RWPE2 (cell line): ENCODE results near the gene FAM163A.

Experiments
- ATAC-seq: fragments of 200-7000 bp; cut with Tn5 transposase; 3 replicates; pipeline ENCODE4 v1.9.1; 2021; ENCODE audit warnings: low read depth
- DNase-seq: peaks from one replicate; pipeline ENCODE4 v3.0.0-alpha.2; 2020; ENCODE audit warnings: low spot score
- H3K27ac ChIP-seq: fragments of 450-650 bp; 2 replicates; pipeline ENCODE4 v1.5.1; 2017; ENCODE audit warnings: mild to moderate bottlenecking; ENCODE audit not compliant: poor library complexity, severe bottlenecking
- H3K27me3 ChIP-seq: fragments of 250-450 bp; sonication (Bioruptor Pico); 2 replicates; pipeline ENCODE4 v1.5.1; 2021; ENCODE audit warnings: mild to moderate bottlenecking, moderate library complexity; ENCODE audit not compliant: insufficient read depth, poor library complexity, severe bottlenecking
- H3K36me3 ChIP-seq: fragments of 250-450 bp; sonication (Bioruptor Pico); 2 replicates; pipeline ENCODE4 v1.5.1; 2020; ENCODE audit warnings: low read depth, mild to moderate bottlenecking, moderate library complexity
- H3K4me1 ChIP-seq: fragments of 250-450 bp; sonication (Bioruptor Pico); 2 replicates; pipeline ENCODE4 v1.5.1; 2021; ENCODE audit warnings: mild to moderate bottlenecking, moderate library complexity; ENCODE audit not compliant: insufficient read depth, poor library complexity, severe bottlenecking
- H3K4me3 ChIP-seq: fragments of 250-450 bp; sonication (Bioruptor Pico); 2 replicates; pipeline ENCODE4 v1.5.1; 2021; ENCODE audit warnings: mild to moderate bottlenecking, moderate library complexity; ENCODE audit not compliant: severe bottlenecking
- H3K9me3 ChIP-seq: fragments of 250-450 bp; sonication (Bioruptor Pico); 2 replicates; pipeline ENCODE4 v1.5.1; 2021; ENCODE audit warnings: mild to moderate bottlenecking, moderate library complexity; ENCODE audit not compliant: severe bottlenecking
- TF ChIP-seq, protein P1 (sequence below): fragments of 450-650 bp; IDR thresholded peaks from one replicate; pipeline ENCODE4 v1.5.1; 2017; ENCODE audit warnings: mild to moderate bottlenecking, moderate library complexity; ENCODE audit not compliant: poor library complexity, severe bottlenecking

Gene FAM163A

DNA sequence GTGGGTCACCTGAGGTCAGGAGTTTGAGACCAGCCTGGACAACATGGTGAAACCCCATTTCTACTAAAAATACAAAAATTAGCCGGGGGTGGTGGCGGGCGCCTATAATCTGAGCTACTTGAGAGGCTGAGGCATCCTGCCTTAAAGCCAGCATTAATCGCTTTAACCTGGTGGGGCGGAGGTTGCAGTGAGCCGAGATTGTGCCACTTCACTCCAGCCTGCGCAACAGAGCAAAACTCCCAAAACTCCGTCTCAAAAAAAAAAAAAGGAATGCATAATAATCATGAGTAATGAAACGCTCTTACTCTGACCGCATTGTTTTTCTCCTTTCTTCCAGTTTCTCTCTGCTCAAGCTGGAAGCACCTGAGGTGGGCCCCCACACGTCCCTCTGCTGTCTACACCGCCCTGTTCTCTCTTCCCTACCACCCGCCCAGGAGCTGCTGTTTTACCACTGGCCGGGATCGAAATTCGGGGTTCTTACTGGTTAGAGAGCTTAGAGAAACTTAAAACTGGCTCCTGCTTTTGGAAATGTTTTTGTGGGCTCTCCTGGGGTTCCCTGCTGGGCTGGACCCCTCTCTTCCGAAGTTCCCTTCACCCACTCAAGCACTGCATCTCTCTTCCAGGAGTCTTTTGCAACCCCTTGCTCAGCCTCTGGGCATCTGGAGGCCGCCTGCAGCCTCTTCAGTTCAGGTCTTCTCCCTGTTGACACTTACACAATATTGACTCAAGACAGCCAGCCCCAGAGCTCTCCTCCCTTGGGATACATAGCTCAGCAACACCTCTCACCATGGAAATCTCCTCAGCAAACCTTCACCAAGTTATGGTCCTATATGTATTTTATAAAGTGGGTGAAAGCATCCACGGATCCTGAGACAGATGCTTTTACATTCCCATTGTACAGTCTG lies 62.5 kb downstream of the FAM163A start:
- DNase-seq: no peak

DNA sequence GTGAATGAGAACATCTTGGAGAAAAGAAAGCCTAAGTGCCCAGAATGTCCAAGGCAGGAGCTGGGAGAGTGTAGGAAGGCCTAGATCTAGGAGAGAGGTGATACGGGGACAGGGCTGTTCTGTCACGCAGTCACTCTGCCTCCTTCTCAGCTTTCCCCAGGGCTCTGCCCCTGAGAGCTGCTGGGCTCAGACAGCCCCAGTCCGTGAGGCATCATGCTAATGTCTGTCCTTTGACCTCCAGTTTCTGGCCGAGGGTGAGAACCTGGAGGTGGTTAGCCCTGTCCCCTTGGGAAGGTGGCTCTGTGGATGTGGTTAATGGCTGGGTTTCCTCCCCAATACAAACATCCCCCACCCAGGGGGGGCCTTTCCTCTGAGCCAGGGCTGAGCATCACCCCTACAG lies 63.2 kb downstream of the FAM163A start:
- ATAC-seq (no peak), DNase-seq (no peak)
- H3K9me3 ChIP-seq: no peaks in the 10 kb centered on the region
- TF ChIP-seq, protein P1, sequence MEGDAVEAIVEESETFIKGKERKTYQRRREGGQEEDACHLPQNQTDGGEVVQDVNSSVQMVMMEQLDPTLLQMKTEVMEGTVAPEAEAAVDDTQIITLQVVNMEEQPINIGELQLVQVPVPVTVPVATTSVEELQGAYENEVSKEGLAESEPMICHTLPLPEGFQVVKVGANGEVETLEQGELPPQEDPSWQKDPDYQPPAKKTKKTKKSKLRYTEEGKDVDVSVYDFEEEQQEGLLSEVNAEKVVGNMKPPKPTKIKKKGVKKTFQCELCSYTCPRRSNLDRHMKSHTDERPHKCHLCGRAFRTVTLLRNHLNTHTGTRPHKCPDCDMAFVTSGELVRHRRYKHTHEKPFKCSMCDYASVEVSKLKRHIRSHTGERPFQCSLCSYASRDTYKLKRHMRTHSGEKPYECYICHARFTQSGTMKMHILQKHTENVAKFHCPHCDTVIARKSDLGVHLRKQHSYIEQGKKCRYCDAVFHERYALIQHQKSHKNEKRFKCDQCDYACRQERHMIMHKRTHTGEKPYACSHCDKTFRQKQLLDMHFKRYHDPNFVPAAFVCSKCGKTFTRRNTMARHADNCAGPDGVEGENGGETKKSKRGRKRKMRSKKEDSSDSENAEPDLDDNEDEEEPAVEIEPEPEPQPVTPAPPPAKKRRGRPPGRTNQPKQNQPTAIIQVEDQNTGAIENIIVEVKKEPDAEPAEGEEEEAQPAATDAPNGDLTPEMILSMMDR: no peak
- H3K27ac ChIP-seq: no peak overlapping the region
- H3K27me3 ChIP-seq: peaks cover 3% of the 10 kb centered on the region
- no peak overlapping the region for H3K4me3 ChIP-seq
- H3K36me3 ChIP-seq: no peaks in the 10 kb centered on the region
- no peaks in the 10 kb centered on the region for H3K4me1 ChIP-seq

More for the DNA sequence above, 62.5 kb downstream of the FAM163A start:
- H3K27me3 ChIP-seq: peaks cover 3% of the 10 kb centered on the region
- H3K4me3 ChIP-seq: no peak overlapping the region
- H3K4me1 ChIP-seq: no peaks in the 10 kb centered on the region
- TF ChIP-seq, protein P1: no peak
- no peak overlapping the region for H3K27ac ChIP-seq
- no peaks in the 10 kb centered on the region for H3K36me3 ChIP-seq
- no peak for ATAC-seq
- no peaks in the 10 kb centered on the region for H3K9me3 ChIP-seq

DNA sequence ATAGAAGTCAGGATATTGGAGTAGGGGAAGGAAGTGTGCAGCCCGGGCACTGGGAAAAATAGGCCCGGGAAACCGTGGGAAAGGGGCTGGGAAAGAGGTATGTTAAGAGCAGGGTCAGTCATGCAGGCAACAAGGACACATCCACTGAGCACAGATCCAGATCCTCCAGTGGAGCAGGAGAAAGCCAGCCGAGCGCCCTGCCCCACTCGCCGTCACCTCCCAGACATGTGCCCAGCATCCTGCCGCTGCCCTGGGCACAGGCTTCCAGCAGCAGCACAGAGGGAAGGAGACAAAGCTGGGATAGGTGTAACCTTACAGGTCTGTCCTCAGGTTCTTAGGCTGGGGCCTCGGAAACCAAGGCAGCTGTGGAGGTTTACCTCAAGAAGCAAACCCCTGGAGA lies 64.2 kb downstream of the FAM163A start:
- no peak for ATAC-seq
- H3K4me1 ChIP-seq: no peaks in the 10 kb centered on the region
- no peaks in the 10 kb centered on the region for H3K9me3 ChIP-seq
- no peaks in the 10 kb centered on the region for H3K36me3 ChIP-seq
- no peak for DNase-seq
- H3K4me3 ChIP-seq: no peak overlapping the region
- peaks cover 3% of the 10 kb centered on the region for H3K27me3 ChIP-seq
- H3K27ac ChIP-seq: no peak overlapping the region
- TF ChIP-seq, protein P1: no peak

DNA sequence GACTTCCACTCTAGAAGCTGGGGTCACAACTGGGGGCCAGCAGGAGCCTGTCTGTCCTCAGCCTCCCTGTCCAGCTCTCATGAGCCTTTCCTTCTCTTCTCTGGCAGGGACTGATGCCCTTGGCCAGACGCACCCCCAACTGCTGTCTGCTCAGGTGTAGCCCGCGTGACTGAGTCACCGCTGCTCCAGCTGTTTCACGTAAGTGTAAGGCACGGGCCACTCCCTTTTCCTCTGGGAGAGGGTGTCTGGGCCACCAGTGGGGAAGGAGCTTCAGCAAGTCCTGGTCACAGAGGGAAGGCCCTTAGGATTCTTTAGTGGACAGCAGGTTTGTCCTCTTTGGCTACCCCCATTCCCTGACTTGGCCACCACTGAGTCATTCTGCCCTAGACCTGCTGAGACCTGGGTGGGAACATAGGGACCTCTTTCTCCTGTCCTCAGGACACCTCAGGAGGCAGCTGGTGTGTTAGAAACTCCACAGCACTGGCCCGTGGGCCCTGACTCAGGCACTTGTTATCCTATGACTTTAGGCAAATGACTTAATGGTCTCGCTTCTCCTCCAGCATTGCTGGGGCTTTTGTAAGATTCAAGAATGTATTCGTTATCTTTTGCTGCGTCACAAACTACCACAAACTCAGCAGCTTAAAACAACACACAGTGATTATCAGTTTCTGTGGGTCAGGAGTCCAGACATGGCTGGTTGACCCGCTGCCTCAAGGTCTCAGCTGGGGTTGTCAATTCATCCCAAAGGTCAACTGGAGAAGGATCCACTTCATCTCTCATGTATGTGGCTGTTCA lies 64.8 kb downstream of the FAM163A start:
- Histone ChIP-seq H3K9me3 (no peaks in the 10 kb centered on the region), H3K4me3 (no peak overlapping the region), H3K27ac (no peak overlapping the region), H3K27me3 (peaks cover 3% of the 10 kb centered on the region), H3K4me1 (no peaks in the 10 kb centered on the region), H3K36me3 (no peaks in the 10 kb centered on the region)
- TF ChIP-seq, protein P1: no peak
- no peak for DNase-seq
- peak; percentile 15; the same call in 1 of the 3 replicates for ATAC-seq
